Middle frontal gyrus (tissue), 1 donor: ENCODE results near the gene ARHGAP22.

Experiments
- DNase-seq: peaks from one replicate; pipeline ENCODE4 v3.0.0-alpha.2; 2015; ENCODE audit warnings: low spot score; ENCODE audit errors: extremely low spot score

Gene ARHGAP22

DNA sequence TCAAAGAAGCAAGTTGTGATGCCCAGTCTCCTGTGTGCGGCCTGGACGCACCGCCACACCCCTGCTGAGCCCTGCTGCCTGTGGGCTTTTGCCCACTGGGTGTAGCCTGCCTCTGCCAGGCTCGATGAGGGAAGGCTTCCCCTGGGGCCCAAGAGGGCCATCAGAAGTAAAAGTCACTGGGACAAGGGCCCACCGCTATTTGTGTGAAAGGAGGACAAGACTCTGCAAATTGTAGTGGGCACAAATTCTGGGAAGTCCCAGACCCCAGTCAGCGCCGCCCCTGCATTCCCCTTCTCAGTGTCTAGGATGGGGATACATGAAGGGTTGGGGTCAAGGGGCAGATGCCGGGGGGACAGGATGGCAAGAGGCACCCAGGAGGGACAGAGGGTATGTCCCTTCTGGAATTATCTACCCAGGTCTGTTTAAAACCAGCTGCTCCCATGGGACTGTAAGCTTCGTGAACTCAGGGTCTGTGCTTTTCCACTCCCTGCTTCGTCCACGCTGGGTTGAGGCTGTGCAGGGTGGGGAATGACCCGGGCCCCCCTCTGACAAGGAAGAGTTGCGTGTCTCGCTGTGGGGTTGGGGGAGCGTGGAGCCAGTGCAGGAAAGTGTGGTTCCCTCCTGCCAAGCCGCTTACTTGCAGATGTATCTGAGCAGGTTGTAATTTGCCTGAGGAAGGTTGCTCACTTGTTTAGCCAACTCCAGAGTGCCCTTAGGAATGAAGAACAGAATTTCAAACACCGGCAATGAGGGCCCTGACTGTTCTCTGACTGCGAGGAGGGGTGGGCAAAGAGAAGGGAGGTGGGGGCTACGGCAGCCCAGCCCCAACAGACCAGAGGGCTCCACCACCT, 151.2 kb downstream of the ARHGAP22 start:
- no peak for DNase-seq

DNA sequence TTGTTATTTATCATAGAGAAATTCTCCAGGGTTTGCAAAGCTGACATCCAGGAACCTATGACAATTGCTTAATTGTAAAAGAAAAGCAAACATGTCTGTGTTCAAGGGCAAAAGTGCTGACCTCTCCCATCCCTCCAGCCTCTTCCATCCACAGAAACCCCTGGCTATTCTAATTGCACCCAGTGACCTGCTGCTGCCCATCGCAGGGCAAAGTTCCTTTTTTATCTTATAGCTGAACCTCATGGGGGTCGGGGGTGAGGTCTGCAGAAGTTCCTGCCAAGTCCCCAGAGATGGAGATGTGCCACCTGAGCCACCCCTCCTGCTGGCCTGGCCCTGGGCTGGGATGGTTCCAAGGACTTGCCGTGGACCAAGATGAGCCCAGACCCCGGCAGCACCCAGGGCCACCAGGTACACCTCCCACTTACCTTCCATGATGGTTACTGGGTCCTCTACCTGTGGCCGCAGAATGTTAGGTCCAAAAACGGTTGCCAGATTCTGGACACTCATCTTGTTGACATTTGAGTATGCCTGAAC, 151.9 kb downstream of the ARHGAP22 start:
- no peak for DNase-seq

DNA sequence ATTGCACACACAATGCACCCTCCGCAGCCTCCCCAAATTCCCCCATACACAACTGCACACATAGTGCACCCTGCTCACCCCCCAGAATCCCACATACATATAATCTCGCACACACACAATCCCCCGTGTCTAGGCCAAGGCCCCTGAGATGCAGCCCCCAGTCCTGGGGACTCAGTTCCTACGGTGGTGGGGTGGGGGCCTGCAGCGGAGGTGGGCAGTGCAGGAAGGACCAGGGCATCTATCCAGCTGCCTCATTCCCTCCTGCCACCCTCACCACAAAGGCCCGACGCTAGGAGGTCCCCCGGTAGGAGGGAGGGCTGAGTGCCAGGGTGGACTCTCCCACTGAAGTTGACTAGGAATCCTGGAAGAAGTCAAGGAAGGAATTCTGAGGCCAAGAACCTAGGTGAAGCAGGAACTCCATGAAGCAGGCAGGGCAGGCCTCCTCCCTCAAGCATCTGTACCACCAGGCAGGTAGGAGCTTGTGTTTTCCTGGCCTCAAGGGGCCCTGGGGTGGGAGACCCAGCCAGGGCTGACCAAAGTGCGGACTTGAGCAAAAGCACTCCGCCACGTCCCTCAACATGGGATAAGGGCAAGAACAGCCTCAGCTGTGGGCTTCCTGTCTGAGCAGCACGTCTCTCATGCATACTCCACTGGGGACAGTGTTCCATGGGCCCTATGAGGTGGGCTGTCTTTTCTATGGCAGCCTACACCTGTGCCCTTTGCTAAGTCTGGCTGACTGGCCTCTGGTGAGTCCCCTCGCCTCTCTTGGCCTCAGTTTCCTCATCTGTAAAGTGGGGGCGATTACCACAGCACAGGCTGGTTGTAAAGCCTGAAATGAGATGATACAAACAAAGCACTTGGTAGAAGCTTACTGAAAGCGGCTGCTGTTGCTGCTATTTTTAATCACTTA, 152.6 kb downstream of the ARHGAP22 start:
- DNase-seq = no peak

DNA sequence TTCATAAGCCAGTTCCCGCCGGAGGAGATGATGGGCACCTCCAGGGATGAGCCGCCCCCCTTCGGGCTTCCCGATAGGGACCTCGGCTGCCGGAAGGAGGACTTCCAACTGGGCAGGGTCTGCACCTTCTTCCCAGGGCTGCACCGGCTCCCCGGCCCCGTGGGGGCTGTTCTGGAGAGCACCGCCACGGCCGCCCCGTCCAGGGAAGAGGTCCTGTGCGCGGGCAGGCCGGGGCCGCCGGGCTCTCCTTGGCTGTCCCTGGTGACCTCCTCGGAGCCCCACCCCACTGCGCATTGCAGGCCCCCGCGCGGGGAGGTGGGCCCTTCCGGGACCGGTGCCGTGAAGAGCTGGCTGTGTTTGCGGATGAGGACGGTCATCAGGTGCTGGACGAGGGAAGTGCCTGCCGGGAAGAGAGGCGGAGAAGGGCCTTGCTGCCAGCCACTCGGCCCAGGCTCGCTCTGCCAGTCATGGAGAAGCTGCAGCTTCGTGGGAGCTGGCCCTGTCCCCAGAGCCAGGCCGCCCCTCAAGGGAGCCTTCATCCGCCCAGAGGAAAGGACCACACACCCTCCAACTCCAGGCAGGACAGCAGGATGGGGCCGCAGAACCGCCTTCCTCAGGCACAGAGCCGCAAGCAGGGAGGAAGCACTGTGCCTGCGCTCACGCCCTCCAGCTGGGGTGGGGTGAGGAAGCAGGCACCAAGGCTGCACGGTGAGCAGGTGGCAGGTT, 154.0 kb downstream of the ARHGAP22 start:
- DNase-seq = no peak

DNA sequence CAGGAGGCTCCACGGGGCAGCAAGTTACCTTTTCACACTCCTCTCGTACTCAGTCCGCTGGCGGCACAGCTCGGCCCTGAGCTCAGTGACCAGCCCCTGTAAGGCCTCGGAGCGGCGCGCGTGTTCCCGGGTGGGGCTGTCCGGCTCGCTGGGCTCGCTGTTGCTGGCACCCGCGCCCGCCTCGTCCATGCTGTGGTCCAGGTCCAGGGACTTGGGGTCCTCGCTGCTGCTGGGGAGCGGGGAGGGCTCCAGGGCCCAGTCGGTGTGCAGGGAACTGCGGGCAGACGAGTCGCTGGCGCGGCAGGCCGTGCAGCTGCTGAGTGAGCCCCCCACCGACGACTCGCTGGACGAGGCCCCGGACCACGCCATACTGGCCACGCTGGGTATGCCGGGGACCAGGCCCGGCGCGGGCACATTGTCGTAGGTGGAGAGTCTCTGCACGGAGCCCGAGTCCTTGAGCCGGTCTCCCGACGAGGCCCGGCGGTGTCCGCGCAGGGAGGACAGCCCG, 154.6 kb downstream of the ARHGAP22 start:
- DNase-seq = no peak

DNA sequence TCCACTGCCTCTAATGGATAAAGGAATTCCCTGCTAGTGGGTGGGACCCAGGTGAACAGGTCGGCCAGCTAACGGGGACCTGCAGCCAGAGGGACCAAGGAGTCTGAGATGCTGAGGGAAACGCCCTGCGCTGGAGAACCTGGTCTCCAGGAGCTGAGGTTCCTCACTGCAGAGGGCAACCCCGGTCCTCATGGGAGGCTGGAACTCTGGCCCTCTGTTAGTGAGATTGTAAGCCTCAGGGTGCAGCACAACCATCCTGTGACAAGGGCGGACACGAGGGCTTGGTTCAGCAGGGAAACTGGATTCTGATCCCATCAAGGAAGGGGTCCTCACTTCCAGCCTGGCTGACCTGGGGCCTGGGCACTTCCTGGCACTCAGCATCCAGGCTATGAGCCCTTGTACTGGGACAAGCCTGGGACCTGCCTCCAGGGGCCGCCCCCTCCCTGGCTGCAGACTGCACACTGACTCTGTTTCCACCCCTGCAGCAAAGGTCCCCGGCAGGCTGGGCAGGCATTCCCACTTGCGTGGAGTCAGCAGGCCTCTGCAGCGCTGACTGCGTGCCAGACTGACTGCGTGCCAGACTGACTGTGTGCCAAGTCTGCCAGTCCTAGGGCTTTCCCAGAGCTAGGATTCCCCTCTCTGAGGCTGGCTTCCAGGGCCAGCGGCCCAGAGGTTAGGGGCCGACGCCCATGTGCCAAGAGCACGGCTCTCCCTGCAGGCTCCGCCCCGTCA, 155.2 kb downstream of the ARHGAP22 start:
- DNase-seq = no peak

DNA sequence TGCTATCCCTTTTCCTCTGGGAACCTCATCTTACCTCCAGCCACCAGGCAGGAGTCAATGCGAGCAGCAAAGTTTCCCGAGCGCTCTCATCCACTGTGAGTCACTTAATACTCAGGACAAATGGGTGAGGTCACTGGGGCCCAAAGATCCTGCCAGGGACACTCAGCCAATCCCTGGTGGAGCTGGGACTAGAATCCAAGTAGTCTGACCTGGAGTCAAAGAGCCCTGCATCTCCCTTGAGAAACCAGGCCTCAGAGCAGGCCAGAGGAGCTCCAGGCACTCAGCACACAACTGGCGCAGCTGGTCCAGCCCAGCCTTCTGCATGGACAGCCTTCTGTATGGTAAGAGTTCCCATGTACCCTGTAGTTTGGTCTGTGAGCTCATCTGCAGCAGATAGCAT, 156.1 kb downstream of the ARHGAP22 start:
- DNase-seq = no peak

DNA sequence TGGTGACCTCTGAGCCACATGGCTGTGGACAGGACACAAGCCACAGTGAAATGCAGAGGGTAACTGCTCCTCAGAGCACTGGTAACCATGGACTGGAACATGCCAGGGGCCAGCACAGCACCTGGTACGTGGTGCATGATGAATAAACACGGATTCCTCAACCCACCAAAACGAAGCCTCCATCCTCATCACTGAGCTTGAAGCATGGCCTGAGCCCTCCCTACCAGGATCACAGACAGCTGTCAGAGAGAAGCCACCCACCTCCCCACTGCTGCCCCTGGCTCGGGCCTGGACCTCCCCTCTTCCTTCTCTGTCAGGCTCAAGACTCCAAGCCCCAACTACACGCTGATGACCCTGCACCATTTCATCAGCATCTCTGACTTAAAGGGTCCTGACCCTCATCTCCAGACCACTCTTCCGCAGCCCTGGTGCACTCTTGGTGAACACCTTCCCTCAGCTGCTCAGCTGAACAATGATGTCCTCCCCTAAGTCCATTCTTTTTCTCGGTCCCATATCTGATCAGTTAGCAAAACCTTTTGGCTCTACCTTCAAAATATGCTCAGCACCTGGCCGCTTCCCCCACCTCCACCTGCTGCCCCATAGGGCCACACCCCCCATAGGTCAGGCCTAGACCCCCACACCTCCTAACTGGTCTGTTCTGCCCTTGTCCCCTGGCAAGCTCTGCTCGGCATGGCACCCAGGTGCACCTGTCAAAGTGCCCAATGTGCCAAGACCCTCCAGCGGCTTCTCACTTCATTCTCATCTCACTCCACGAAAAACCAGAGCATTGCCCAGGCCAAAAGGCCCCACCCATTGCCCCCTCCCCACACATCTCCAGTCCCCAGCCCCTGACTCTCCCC, 157.3 kb downstream of the ARHGAP22 start:
- no peak for DNase-seq

DNA sequence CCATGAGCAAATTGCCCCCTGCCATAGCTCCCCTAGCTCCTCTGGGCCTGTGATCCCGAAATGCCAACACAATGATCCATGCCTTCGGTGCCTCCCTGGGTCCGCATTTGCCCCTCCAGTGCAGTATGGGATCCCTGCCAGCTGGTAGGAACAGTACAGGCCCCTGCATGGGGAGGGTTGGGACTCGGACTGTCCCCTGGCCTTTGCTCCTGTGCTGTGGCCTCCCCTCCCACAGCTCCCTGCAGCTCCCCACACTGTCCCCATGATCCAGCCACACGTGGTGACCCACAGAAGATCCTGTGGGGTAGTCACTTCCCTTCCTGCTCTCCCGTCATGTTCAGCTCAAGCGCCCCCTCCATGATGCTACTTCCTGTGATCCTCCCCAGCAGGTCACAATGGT, 158.1 kb downstream of the ARHGAP22 start:
- DNase-seq = no peak

DNA sequence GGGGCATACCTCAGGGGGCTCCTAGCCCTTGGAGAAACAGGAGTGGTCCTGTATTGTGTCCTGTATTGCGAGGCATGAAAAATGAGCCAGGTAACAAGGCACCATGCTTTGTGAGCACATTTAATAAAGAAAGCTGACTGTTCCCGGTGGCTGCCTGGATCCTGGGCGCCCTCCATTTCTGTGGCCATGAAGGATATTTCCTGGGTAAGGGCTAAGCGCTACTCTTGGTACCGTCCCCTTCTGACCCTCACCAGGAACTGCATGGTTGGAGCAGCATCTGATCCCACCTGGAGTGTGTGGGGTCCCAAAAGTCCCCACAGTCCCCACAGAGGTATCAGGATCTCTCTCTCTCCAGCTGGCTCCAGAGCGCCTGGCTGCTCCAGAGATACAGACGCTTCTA, 158.9 kb downstream of the ARHGAP22 start:
- DNase-seq = no peak

DNA sequence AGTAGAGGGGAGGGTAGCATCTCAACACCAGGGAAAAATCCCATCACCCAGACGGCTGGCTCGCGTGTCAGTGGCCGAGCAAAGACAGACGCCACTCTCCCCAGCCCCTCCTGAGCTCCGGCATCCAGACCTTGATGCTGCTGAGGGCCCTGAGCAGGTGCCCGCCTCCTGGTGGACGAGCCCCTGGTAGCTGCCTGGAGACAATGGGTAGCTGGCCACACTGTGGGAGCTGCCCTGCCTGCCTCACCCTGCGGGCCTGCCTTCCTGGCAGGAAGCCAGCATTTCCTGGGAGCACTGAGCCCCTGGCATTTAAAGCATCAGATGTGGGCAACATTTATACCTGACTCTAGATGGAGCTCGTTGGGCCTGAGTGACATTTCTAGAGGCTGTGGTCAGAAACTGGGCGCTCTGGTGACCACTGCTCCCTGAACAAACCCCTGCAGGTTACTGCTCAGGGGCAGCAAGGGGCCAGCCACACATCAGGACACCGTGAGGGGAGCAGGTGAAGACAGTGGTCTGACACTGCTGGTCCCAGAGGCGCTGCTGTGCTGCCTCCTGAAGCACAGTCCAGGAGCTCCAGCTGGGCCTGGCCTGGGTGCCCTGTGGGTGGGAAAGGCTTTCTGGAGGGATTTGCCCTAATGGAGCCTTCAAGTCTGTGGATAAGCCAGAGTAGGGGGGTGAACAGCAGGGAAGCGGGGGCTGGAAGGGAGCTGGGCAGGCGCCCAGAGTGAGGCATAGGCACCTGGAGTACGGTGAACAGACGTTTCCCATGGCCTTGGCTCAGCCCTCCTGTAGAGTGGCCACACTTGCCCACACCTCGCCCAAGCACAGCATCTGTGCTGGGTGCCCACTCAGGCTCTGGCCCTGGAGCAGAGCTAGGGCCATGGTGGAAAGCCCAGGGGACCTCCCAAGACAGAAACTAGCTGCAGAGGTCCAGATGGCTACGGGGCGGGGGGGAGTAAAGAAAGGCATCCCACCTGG, 159.7 kb downstream of the ARHGAP22 start:
- no peak for DNase-seq

DNA sequence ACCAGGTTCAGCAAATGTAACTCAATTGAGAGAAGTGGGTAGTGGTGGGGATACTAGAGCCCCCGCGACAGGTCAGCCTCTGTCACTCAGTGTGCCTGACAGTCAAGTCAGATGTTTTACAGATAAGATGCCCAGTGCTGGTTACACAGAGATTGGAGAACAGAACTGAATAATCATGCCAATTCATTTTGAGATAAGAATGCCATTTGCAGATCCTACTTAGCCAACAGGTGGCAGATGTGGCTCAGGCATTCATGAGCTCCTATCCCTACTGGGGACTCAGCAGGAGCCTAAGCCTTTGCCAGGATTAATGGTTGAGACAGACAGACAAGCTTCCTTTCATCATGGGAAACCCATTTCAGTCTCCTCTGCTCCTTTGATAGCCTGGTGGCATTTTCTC, 160.6 kb downstream of the ARHGAP22 start:
- DNase-seq = no peak

DNA sequence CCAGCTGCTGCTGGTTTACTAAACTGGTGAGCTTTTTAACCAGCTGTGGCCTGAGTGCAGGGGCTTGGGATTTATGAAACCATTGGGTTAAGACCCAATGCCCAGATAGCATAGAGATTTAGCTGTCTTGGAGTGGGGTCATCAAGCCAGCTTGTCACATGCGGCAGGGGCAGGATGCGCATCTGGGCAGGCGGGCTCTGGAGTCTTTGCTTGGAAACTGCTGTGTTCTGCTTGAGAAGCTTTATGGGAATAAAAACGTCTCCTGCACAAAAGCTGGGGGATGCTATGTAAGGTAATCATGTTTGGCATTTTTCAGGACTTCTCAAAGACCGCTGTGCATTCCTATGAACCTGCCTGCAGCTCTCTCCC, 162.1 kb downstream of the ARHGAP22 start:
- no peak for DNase-seq

DNA sequence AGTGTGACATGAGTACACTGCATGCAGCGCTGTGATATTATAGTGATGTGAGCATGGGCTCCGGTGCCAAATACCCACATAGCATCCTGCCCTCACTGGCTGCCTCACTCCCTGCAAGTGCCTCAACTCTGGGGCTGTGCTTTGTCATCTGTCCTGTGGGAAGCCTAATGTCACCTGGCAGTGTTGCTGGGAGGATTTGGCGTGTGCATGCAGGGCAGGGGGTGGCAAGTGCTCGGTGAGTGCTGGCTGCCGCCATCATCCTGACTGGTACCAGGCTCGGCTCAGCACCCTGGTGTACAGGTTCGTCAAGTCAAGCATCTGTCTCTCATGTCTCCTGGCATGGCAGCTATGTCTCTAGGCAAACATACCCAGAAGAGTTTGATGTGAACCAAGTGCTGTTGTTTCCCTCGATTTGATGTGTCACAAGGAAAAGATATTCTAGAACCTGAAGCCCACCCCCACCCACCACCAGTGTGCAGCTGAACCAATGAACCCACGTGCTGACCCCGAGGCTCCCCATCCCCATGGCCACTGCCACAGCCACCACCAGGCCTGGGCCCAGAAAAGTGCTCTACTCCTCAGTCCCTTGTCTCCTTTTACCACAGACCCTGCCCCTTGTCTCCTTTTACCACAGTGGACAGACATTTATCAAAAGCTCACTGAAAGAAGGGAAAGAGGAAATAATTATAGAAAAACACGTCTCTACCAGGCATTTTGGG, 162.6 kb downstream of the ARHGAP22 start:
- DNase-seq = no peak

DNA sequence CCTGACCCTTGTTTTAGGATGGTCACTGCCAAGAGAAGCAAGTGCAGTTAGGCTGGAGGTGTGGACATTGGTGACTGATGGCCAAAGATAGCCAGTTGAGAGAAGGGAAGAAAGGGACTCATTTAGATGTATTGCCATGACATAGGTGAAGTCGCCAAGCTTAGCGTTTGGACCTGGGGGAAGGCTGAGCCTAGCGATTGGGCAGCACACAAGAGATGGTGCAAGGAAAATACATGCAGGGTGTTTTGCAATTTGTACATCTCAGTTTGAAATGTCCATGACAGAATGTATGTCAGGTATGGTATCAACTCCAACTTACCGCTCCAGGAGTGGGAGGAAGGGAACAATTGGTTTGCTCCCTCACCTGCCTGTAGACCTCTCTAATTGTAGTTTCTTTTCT, 164.1 kb downstream of the ARHGAP22 start:
- no peak for DNase-seq

DNA sequence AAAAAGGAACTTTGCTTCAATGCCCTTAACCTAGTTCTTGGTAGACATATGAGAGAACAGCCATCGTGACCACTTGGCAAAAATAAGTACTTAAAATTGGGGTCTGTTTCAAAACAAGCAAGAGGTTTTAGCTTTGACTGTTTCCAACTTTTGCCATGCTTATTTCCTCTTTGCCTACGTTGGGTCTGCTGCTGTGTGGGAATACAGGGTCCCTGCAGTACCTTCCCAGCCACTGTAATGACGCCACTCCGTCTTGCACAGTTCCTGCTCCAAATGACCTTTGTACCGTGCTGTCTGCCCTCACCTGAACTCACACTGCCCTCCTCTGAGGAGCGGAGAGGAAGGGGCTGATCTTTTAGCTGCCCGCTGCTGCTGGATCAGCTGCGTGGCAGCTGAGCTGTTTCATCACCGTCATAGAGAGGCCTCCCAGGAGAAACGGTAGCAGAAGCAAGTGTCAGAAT, 165.3 kb downstream of the ARHGAP22 start:
- DNase-seq = no peak

DNA sequence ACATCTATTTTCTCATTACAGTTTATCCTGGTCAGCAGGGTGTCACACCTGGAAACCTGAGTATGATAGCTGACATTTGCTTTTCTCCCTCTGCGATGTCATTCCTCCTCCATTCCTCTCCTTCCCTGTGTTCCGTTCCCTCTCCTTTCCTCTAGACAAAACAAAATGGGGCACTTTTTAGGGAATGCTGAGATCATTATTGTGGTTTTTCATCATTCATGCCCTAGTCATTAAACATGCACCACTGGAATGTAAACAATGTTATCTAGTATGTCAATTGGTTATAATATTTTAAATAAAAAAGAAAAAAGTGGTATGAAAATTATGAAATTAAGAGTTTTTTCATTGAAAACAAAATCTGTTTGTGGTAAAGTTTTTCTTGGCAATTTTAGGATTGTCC, 165.8 kb downstream of the ARHGAP22 start:
- DNase-seq = no peak

DNA sequence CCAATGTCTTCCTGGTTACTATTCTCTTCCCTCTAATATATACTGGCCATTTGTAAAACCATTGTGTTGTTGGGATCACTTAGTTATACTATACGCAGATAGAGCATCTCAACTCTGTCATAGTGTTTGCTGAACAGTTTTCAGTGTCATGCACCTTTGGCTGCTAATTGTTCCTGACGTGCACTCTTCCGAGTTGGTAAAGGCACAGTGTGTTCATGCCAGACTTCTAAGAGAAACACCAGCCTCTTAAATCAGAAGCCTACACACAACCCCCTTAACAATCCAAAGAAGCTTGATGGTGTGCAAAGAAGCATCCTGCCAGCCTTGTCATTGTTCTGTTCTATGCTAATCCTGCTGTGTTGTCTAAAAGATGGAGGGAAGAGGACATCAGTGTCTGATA, 167.3 kb downstream of the ARHGAP22 start:
- no peak for DNase-seq
